Muscle of back (tissue), 11 donors: ENCODE results near the gene GOLGA6A. TPM values are rescaled to one million over a fixed set of nuclear protein-coding genes. Genes with fewer than 3 reads are reported as not detected.

Experiments used
- DNase-seq, 3 donors: peaks; one replicate each; pipeline versions ENCODE4 v3.0.0 to v3.0.0-alpha.2; 2013
- polyA plus RNA-seq, 10 donors: library from polyadenylated mRNA; unstranded; fragments of 120-200 nt; gene quantifications; one replicate each; pipeline ENCODE4 v1.2.1, GENCODE V29; 2013; ENCODE audit not compliant: insufficient read length in 10 of 10

GOLGA6A gene
- polyA plus RNA-seq, 10 donors: 0.08 to 0.46 (median 0.15) TPM; not detected in 2

GRCh38 chr15:74053941-74054529, 28.3 kb downstream of the GOLGA6A start:
- peak; percentile 73 to 90 (median 83) for DNase-seq

GRCh38 chr15:74053517-74053916, 28.8 kb downstream of the GOLGA6A start:
- DNase-seq: no peak

GRCh38 chr15:74052271-74053260, 29.8 kb downstream of the GOLGA6A start:
- peak in 1 of 3 donors; percentile 13 for DNase-seq

- no peak for DNase-seq
Observed at GRCh38 chr15:74050556-74051234, 31.7 kb downstream of the GOLGA6A start.

- DNase-seq: peak in 1 of 3 donors; percentile 8
Observed at GRCh38 chr15:74050127-74050526, 32.2 kb downstream of the GOLGA6A start.

GRCh38 chr15:74046275-74046674, 36.1 kb downstream of the GOLGA6A start:
- DNase-seq: peak in 1 of 3 donors; percentile 19

GRCh38 chr15:74045636-74046274, 36.6 kb downstream of the GOLGA6A start:
- DNase-seq: no peak

GRCh38 chr15:74045184-74045583, 37.2 kb downstream of the GOLGA6A start:
- no peak for DNase-seq

- DNase-seq: peak in 1 of 3 donors; percentile 45
Observed at GRCh38 chr15:74044267-74045110, 37.9 kb downstream of the GOLGA6A start.

GRCh38 chr15:74043425-74044266, 38.7 kb downstream of the GOLGA6A start:
- no peak for DNase-seq

- DNase-seq: no peak
Observed at GRCh38 chr15:74042603-74043424, 39.5 kb downstream of the GOLGA6A start.

- DNase-seq: no peak
Observed at GRCh38 chr15:74041777-74042435, 40.4 kb downstream of the GOLGA6A start.

- DNase-seq: peak in 1 of 3 donors; percentile 37
Observed at GRCh38 chr15:74041311-74041756, 41.0 kb downstream of the GOLGA6A start.

GRCh38 chr15:74040109-74040850, 42.1 kb downstream of the GOLGA6A start:
- DNase-seq: peak; percentile 78 to 94 (median 91)

GRCh38 chr15:74039656-74040010, 42.7 kb downstream of the GOLGA6A start:
- no peak for DNase-seq

GRCh38 chr15:74038707-74039655, 43.4 kb downstream of the GOLGA6A start:
- peak in 1 of 3 donors; percentile 8 for DNase-seq
